ENCODE results near the gene ITGA1.

DNA sequence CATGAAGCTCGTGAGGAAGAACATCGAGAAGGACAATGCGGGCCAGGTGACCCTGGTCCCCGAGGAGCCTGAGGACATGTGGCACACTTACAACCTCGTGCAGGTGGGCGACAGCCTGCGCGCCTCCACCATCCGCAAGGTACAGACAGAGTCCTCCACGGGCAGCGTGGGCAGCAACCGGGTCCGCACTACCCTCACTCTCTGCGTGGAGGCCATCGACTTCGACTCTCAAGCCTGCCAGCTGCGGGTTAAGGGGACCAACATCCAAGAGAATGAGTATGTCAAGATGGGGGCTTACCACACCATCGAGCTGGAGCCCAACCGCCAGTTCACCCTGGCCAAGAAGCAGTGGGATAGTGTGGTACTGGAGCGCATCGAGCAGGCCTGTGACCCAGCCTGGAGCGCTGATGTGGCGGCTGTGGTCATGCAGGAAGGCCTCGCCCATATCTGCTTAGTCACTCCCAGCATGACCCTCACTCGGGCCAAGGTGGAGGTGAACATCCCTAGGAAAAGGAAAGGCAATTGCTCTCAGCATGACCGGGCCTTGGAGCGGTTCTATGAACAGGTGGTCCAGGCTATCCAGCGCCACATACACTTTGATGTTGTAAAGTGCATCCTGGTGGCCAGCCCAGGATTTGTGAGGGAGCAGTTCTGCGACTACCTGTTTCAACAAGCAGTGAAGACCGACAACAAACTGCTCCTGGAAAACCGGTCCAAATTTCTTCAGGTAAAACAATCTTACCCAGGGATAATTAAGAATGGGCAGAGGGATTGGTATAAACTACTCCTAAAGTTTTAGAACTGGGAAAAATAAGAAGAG is 12.9 kb downstream of the ITGA1 start:
- TF ChIP-seq POLR2AphosphoS5 (IDR thresholded peaks at IDR 0.05; ENCODE audit: low read depth, low read length) (no peak), POLR2A (IDR thresholded peaks at IDR 0.05; ENCODE audit: low read depth, low read length) (no peak), TAF1 (IDR thresholded peaks at IDR 0.05; ENCODE audit: borderline replicate concordance, low read depth, low read length) (no peak)
